Measurements from ENCODE around the gene CDT1. TPM values are rescaled to one million over a fixed set of nuclear protein-coding genes. Genes with fewer than 3 reads are reported as not detected.

CDT1 gene
- total and polyA plus RNA-seq, 2 experiments from 2014 or later = 5.1 to 5.2 TPM

DNA sequence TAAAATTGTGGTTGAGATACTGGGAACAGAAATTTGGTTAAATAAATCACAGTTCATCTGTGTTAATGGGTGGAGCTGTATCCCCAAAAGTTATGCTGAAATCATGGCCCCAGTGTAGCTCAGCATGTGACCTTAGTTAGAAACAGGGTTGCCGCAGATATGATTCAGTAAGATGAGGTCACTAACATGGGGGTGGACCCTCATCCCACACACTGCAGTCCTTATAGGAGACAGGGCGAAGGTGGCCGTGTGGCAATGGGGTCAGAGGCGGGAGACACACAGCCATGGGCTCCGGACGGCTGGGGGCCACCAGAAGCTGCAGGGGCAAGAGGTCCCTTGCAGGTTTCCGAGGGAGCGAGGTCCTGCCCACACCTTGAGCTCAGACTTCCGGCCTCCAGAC is 42.5 kb downstream of the CDT1 start:
- no peak overlapping the region for H3K27ac ChIP-seq
- H3K36me3 ChIP-seq (replicated peaks; ENCODE audit: insufficient read depth, low read depth) = no peaks in the 10 kb centered on the region
- no peak overlapping the region for H3K4me2 ChIP-seq
- H3K27me3 ChIP-seq = no peaks in the 10 kb centered on the region
- H3K9me3 ChIP-seq (ENCODE audit: low read depth) = no peaks in the 10 kb centered on the region
- no peaks in the 10 kb centered on the region for H3K4me1 ChIP-seq (ENCODE audit: insufficient read depth)
- no peak for DNase-seq (ENCODE audit: low spot score)
- TF ChIP-seq EZH2phosphoT487 (IDR thresholded peaks at IDR 0.05; ENCODE audit: low read depth, severe bottlenecking, unreplicated experiment) = no peak
- no peaks in the 10 kb centered on the region for H3K79me2 ChIP-seq
- H4K20me1 ChIP-seq (ENCODE audit: insufficient read depth, poor library complexity, severe bottlenecking) = no peaks in the 10 kb centered on the region
- no peak overlapping the region for H2AFZ ChIP-seq
- H3K4me3 ChIP-seq = no peak overlapping the region
- H3K9me2 ChIP-seq (replicated peaks; ENCODE audit: insufficient read depth) = no peaks in the 10 kb centered on the region
- WGBS (ENCODE audit: low lambda C conversion rate, missing lambda C conversion rate) = 96% methylated on average over 9 of the region's 9 CpGs

DNA sequence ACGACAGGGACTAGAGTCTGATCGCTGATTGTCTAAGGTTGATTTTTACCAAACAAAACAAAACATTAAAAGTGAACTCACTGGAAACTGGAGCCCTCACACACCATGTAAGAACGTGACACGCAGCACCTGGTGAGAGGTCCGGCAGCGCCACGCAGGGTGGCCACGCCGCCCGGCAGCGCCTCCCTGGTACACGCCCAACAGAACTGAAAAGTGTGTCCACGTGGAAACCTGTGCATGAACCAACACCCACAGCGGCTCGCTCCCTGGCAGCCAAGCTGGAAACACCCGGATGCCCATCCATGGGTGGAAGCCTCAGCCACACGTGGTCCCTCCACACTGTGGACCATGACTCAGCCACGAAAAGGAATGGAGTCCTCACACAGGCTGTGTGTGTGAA is 44.1 kb downstream of the CDT1 start:
- 98% methylated on average over 16 of the region's 18 CpGs for WGBS (ENCODE audit: low lambda C conversion rate, missing lambda C conversion rate)
- Histone ChIP-seq H3K4me2 (no peak overlapping the region), H4K20me1 (ENCODE audit: insufficient read depth, poor library complexity, severe bottlenecking) (no peaks in the 10 kb centered on the region), H2AFZ (no peak overlapping the region), H3K9me3 (ENCODE audit: low read depth) (no peaks in the 10 kb centered on the region), H3K79me2 (no peaks in the 10 kb centered on the region), H3K36me3 (replicated peaks; ENCODE audit: insufficient read depth, low read depth) (no peaks in the 10 kb centered on the region), H3K27ac (no peak overlapping the region), H3K4me1 (ENCODE audit: insufficient read depth) (no peaks in the 10 kb centered on the region), H3K27me3 (no peaks in the 10 kb centered on the region), H3K4me3 (no peak overlapping the region), H3K9me2 (replicated peaks; ENCODE audit: insufficient read depth) (no peaks in the 10 kb centered on the region)
- no peak for DNase-seq (ENCODE audit: low spot score)
- TF ChIP-seq EZH2 (IDR thresholded peaks at IDR 0.05; ENCODE audit: borderline replicate concordance) (no peak), CTCF (IDR thresholded peaks at IDR 0.05; ENCODE audit: poor library complexity) (no peak), EZH2phosphoT487 (IDR thresholded peaks at IDR 0.05; ENCODE audit: low read depth, severe bottlenecking, unreplicated experiment) (no peak)

GRCh38 chr16:88848557-88848956 is 45.0 kb downstream of the CDT1 start:
- TF ChIP-seq CTCF (IDR thresholded peaks at IDR 0.05; ENCODE audit: poor library complexity) (no peak), EZH2phosphoT487 (IDR thresholded peaks at IDR 0.05; ENCODE audit: low read depth, severe bottlenecking, unreplicated experiment) (no peak)

GRCh38 chr16:88850531-88851199 is 47.1 kb downstream of the CDT1 start:
- Histone ChIP-seq H3K4me1 (ENCODE audit: insufficient read depth) (peaks cover 2% of the 10 kb centered on the region), H3K27me3 (no peaks in the 10 kb centered on the region), H3K27ac (no peak overlapping the region), H3K79me2 (peaks cover 4% of the 10 kb centered on the region), H4K20me1 (ENCODE audit: insufficient read depth, poor library complexity, severe bottlenecking) (peaks cover 1% of the 10 kb centered on the region), H3K36me3 (replicated peaks; ENCODE audit: insufficient read depth, low read depth) (no peaks in the 10 kb centered on the region), H3K9me2 (replicated peaks; ENCODE audit: insufficient read depth) (no peaks in the 10 kb centered on the region), H3K4me3 (no peak overlapping the region), H3K9me3 (ENCODE audit: low read depth) (no peaks in the 10 kb centered on the region), H3K4me2 (no peak overlapping the region), H2AFZ (no peak overlapping the region)
- DNase-seq (ENCODE audit: low spot score) = no peak
- WGBS (ENCODE audit: low lambda C conversion rate, missing lambda C conversion rate) = 97% methylated on average over 33 of the region's 33 CpGs
- TF ChIP-seq EZH2 (IDR thresholded peaks at IDR 0.05; ENCODE audit: borderline replicate concordance) (no peak), CTCF (IDR thresholded peaks at IDR 0.05; ENCODE audit: poor library complexity) (no peak), EZH2phosphoT487 (IDR thresholded peaks at IDR 0.05; ENCODE audit: low read depth, severe bottlenecking, unreplicated experiment) (no peak)

More at GRCh38 chr16:88848557-88848956, 45.0 kb downstream of the CDT1 start:
- no peak overlapping the region for H3K4me3 ChIP-seq
- no peaks in the 10 kb centered on the region for H4K20me1 ChIP-seq (ENCODE audit: insufficient read depth, poor library complexity, severe bottlenecking)
- H3K79me2 ChIP-seq = no peaks in the 10 kb centered on the region
- H2AFZ ChIP-seq = no peak overlapping the region
- no peak overlapping the region for H3K27ac ChIP-seq
- H3K4me1 ChIP-seq (ENCODE audit: insufficient read depth) = no peaks in the 10 kb centered on the region
- no peaks in the 10 kb centered on the region for H3K9me3 ChIP-seq (ENCODE audit: low read depth)
- DNase-seq (ENCODE audit: low spot score) = no peak
- 93% methylated on average over 14 of the region's 21 CpGs for WGBS (ENCODE audit: low lambda C conversion rate, missing lambda C conversion rate)
- H3K36me3 ChIP-seq (replicated peaks; ENCODE audit: insufficient read depth, low read depth) = no peaks in the 10 kb centered on the region
- H3K27me3 ChIP-seq = no peaks in the 10 kb centered on the region
- no peak overlapping the region for H3K4me2 ChIP-seq
- H3K9me2 ChIP-seq (replicated peaks; ENCODE audit: insufficient read depth) = no peaks in the 10 kb centered on the region
